SKM-1 treated with dmso at 0.1 percent for 144 hours (cell line): Measurements from ENCODE around the gene AP5Z1.
A peak's percentile ranks its signal among the peaks of the same experiment; 100 is the strongest.
"Not testable (repeated sequence)": the region's sequence is repeated elsewhere in the genome, so short reads cannot be mapped to it uniquely, and the experiment has no call there.

Source experiments
- DNase-seq: peaks from one replicate; lab custom pipeline; 2025; ENCODE audit not compliant: unreplicated experiment; lab: John Stamatoyannopoulos, UW

Gene AP5Z1

GRCh38 chr7:4787541-4787940 is 12.1 kb downstream of the AP5Z1 start:
- DNase-seq = no peak

GRCh38 chr7:4787947-4788626 is 12.7 kb downstream of the AP5Z1 start:
- DNase-seq = no peak

- DNase-seq = no peak
Measured at GRCh38 chr7:4788627-4789189, 13.3 kb downstream of the AP5Z1 start.

DNA sequence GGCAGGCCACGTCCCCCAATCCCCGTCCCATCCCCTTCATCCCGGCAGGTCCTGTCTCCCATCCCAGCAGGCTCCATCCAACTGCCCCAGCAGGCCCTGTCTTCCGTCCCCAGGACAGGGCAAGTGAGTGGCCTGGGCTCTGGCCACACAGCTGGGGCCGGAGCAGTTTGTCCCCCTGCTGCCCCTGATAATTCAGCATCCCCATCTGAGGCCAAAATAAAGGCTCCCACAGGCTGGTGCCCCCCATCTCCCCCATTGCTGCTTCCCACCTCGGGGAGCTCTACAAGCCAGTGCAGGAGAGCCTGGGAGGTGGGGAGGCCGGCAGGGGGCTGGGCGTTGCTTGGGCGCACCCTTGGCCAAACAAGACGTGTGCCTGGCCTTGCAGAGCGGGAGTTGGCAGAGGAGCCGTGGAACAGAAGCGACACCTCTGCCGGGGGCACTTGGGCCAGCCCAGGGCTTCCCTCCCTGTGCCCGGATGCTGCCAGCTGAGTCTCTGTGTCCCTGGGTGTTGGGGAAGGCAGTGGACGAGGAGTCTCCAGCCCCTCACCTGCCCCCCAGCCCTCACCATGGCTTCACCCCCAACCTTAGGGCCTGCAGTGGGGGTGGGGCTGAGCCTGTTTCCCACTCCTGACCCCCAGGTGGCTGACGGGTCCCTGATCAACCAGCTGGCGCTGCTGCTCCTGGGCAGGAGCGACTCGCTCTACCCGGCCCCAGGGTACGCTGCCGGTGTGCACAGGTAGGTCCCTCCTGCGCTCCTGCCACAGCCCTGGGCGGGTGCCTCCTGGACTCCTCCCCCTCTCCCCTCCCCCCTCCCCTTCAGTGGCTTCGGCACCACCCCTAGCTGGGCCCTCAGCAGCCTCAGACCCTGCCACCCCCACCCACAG is 14.0 kb downstream of the AP5Z1 start:
- no peak for DNase-seq

GRCh38 chr7:4790078-4790465 is 14.6 kb downstream of the AP5Z1 start:
- DNase-seq = no peak

- no peak for DNase-seq
Measured at GRCh38 chr7:4790516-4790991, 15.1 kb downstream of the AP5Z1 start.

DNA sequence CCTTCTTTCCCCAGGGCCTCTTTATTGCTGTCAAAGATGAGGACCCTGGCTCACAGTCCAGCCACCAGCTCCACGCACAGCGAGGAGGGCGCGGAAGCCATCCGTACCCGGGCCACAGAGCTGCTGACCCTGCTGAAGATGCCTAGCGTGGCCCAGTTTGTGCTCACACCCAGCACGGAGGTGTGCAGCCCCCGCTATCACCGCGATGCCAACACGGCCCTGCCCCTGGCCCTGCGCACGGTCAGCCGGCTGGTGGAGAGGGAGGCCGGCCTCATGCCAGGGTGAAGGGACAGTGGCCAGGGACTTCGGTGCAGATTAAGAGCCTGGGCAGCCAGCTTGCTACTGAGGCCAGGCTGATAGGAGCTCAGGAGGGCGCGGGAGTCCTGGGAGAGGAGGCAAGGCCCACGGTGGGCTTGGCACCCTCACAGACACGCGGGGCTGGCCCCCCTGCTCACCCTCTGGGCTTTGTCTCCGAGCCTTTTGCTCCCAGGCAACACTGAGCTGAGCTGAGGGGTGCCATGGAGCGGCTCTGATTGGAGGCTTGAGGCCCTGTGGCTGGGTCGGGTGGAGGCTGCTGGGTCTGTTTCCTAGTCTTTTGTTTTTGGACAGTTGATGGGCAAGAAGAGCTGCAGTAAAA is 15.8 kb downstream of the AP5Z1 start:
- no peak for DNase-seq

GRCh38 chr7:4791738-4792536 is 16.5 kb downstream of the AP5Z1 start:
- DNase-seq = peak; percentile 60

GRCh38 chr7:4792537-4793126 is 17.2 kb downstream of the AP5Z1 start:
- no peak for DNase-seq

- not testable (repeated sequence) for DNase-seq
Measured at GRCh38 chr7:4793385-4793993, 18.1 kb downstream of the AP5Z1 start.

DNA sequence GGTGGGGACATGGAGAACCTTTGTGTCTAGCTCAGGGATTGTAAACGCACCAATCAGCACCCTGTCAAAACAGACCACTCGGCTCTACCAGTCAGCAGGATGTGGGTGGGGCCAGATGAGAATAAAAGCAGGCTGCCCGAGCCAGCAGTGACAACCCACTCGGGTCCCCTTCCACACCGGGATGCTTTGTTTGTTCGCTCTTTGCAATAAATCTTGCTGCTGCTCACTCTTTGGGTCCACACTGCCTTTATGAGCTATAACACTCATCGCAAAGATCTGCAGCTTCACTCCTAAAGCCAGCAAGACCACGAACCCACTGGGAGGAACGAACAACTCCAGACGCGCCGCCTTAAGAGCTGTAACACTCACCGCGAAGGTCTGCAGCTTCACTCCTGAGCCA is 18.7 kb downstream of the AP5Z1 start:
- not testable (repeated sequence) for DNase-seq

GRCh38 chr7:4794591-4795350 is 19.3 kb downstream of the AP5Z1 start:
- DNase-seq = no peak

GRCh38 chr7:4796453-4796852 is 21.0 kb downstream of the AP5Z1 start:
- DNase-seq = no peak

GRCh38 chr7:4797858-4798705 is 22.7 kb downstream of the AP5Z1 start:
- DNase-seq = peak; percentile 28

- DNase-seq = no peak
Measured at GRCh38 chr7:4798706-4799235, 23.3 kb downstream of the AP5Z1 start.

- DNase-seq = no peak
Measured at GRCh38 chr7:4799508-4800268, 24.3 kb downstream of the AP5Z1 start.

DNA sequence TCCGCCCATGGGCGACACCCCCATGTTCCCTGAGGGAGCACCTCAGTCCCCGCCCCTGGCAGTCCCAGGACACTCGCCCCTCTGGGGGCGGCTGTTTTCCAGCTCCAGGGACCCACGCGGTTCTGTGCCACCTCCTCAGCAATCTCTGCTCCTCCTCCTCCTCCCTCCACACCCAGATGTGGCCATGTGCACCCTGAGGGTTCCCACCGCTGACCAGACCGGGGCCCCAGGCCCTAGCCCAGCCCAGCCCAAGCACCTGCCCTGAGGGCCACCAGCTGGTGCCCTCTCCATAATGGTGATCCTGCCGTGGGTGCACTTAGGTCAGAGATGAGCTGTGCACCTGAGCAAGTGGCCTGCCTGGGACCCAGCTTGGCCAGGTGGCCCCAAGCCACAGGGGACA is 25.1 kb downstream of the AP5Z1 start:
- no peak for DNase-seq
